Spinal cord (tissue), 10 donors: ENCODE results near the gene FAM83F. TPM values are rescaled to one million over a fixed set of nuclear protein-coding genes. Genes with fewer than 3 reads are reported as not detected.
"Not testable (repeated sequence)": the region's sequence is repeated elsewhere in the genome, so short reads cannot be mapped to it uniquely, and the experiment has no call there.

Experiments
- DNase-seq, 6 donors: peaks; one replicate each; pipeline versions ENCODE4 v3.0.0 to v3.0.0-alpha.2; 2013 to 2015; ENCODE audit warnings: low spot score in 6 of 6, low read depth in 4 of 6
- H3K27ac ChIP-seq: one replicate; pipeline ENCODE4 v1.5.1; 2013; ENCODE audit warnings: low read depth, low read length, control low read depth
- H3K27me3 ChIP-seq: one replicate; pipeline ENCODE4 v1.6.1; 2013; ENCODE audit warnings: low read length; ENCODE audit not compliant: control insufficient read depth, insufficient read depth
- H3K36me3 ChIP-seq: one replicate; pipeline ENCODE4 v1.6.1; 2013; ENCODE audit warnings: low read length; ENCODE audit not compliant: control insufficient read depth, insufficient read depth
- H3K4me1 ChIP-seq: one replicate; pipeline ENCODE4 v1.6.1; 2013; ENCODE audit warnings: low read length; ENCODE audit not compliant: control insufficient read depth, insufficient read depth
- H3K4me3 ChIP-seq: one replicate; pipeline ENCODE4 v1.5.1; 2013; ENCODE audit warnings: low read depth, low read length, control low read depth
- H3K9me3 ChIP-seq: one replicate; pipeline ENCODE4 v1.6.1; 2013; ENCODE audit warnings: low read length; ENCODE audit not compliant: control insufficient read depth, insufficient read depth
- WGBS: methylation state at CpG from one replicate; pipeline ENCODE4 v1.1.5; 2013; ENCODE audit warnings: missing lambda C conversion rate; ENCODE audit not compliant: insufficient coverage; 5-methylcytosine and 5-hydroxymethylcytosine counted together
- polyA plus RNA-seq, 2 donors: library from polyadenylated mRNA; unstranded; fragments of 120-200 nt; gene quantifications; one replicate each; pipeline ENCODE4 v1.2.1, GENCODE V29; 2013; ENCODE audit not compliant: insufficient read length in 2 of 2
- total RNA-seq, 2 donors: library from RNA; depleted of rRNA in 1 of 2; stranded (reverse); fragments of 120-200 nt in 1 of 2; fragments of >200 nt in 1 of 2; gene quantifications; one replicate each; pipeline versions ENCODE4 v1.2.3 to v1.2.4, GENCODE V29; 2013 to 2014
- donor health status: healthy.

The FAM83F gene
- total and polyA plus RNA-seq, 4 donors = 0.61 to 1.2 (median 0.72) TPM

- Histone ChIP-seq H3K4me3 (no peak overlapping the region), H3K9me3 (no peaks in the 10 kb centered on the region), H3K36me3 (peaks cover 6% of the 10 kb centered on the region), H3K4me1 (peaks cover 40% of the 10 kb centered on the region), H3K27me3 (no peaks in the 10 kb centered on the region), H3K27ac (no peak overlapping the region)
- WGBS = 71% methylated on average over 7 of the region's 11 CpGs
- DNase-seq = peak in 1 of 6 donors; percentile 45
Observed at GRCh38 chr22:40022536-40023240, 27.9 kb downstream of the FAM83F start.

GRCh38 chr22:40023341-40023841 is 28.6 kb downstream of the FAM83F start:
- WGBS = 37% methylated on average over 13 of the region's 16 CpGs
- no peaks in the 10 kb centered on the region for H3K27me3 ChIP-seq
- no peak overlapping the region for H3K27ac ChIP-seq
- no peak overlapping the region for H3K4me3 ChIP-seq
- DNase-seq = peak in 2 of 6 donors; percentile 55 to 91
- peaks cover 6% of the 10 kb centered on the region for H3K36me3 ChIP-seq
- no peaks in the 10 kb centered on the region for H3K9me3 ChIP-seq
- H3K4me1 ChIP-seq = peaks cover 45% of the 10 kb centered on the region

- peak in 3 of 6 donors; percentile 68 to 93 (median 80) for DNase-seq
- Histone ChIP-seq H3K36me3 (peaks cover 6% of the 10 kb centered on the region), H3K9me3 (no peaks in the 10 kb centered on the region), H3K4me1 (peaks cover 54% of the 10 kb centered on the region), H3K4me3 (no peak overlapping the region), H3K27ac (no peak overlapping the region), H3K27me3 (no peaks in the 10 kb centered on the region)
- 31% methylated on average over 14 of the region's 16 CpGs for WGBS
Observed at GRCh38 chr22:40024201-40025061, 29.7 kb downstream of the FAM83F start.

GRCh38 chr22:40025062-40025379 is 30.3 kb downstream of the FAM83F start:
- H3K36me3 ChIP-seq, H3K27me3 ChIP-seq, H3K4me3 ChIP-seq, H3K9me3 ChIP-seq, H3K27ac ChIP-seq, DNase-seq: not testable (repeated sequence)
- 54% methylated on average over 4 of the region's 5 CpGs for WGBS
- H3K4me1 ChIP-seq = peaks cover 54% of the 10 kb centered on the region

GRCh38 chr22:40025856-40026255 is 31.1 kb downstream of the FAM83F start:
- H3K27me3 ChIP-seq = no peaks in the 10 kb centered on the region
- H3K4me3 ChIP-seq = no peak overlapping the region
- H3K36me3 ChIP-seq = peaks cover 6% of the 10 kb centered on the region
- no peaks in the 10 kb centered on the region for H3K9me3 ChIP-seq
- WGBS = 95% methylated on average over 10 of the region's 10 CpGs
- no peak for DNase-seq
- peaks cover 54% of the 10 kb centered on the region for H3K4me1 ChIP-seq
- H3K27ac ChIP-seq = no peak overlapping the region

- 84% methylated on average over 6 of the region's 7 CpGs for WGBS
- H3K4me3 ChIP-seq = no peak overlapping the region
- H3K4me1 ChIP-seq = peaks cover 51% of the 10 kb centered on the region
- H3K27ac ChIP-seq = no peak overlapping the region
- no peak for DNase-seq
- H3K9me3 ChIP-seq = no peaks in the 10 kb centered on the region
- no peaks in the 10 kb centered on the region for H3K27me3 ChIP-seq
- peaks cover 2% of the 10 kb centered on the region for H3K36me3 ChIP-seq
Observed at GRCh38 chr22:40026641-40027040, 31.9 kb downstream of the FAM83F start.

- Histone ChIP-seq H3K4me1 (peaks cover 45% of the 10 kb centered on the region), H3K27me3 (no peaks in the 10 kb centered on the region), H3K4me3 (no peak overlapping the region), H3K27ac (no peak overlapping the region), H3K9me3 (no peaks in the 10 kb centered on the region), H3K36me3 (no peaks in the 10 kb centered on the region)
- 89% methylated on average over 17 of the region's 21 CpGs for WGBS
- DNase-seq = no peak
Observed at GRCh38 chr22:40027191-40028097, 32.7 kb downstream of the FAM83F start.

GRCh38 chr22:40028098-40028425 is 33.3 kb downstream of the FAM83F start:
- Histone ChIP-seq H3K4me1 (peaks cover 39% of the 10 kb centered on the region), H3K27me3 (no peaks in the 10 kb centered on the region), H3K27ac (no peak overlapping the region), H3K36me3 (no peaks in the 10 kb centered on the region), H3K9me3 (no peaks in the 10 kb centered on the region), H3K4me3 (no peak overlapping the region)
- 82% methylated on average over 6 of the region's 6 CpGs for WGBS
- DNase-seq = no peak

- Histone ChIP-seq H3K36me3 (no peaks in the 10 kb centered on the region), H3K4me1 (peaks cover 28% of the 10 kb centered on the region), H3K9me3 (no peaks in the 10 kb centered on the region), H3K4me3 (no peak overlapping the region), H3K27ac (no peak overlapping the region), H3K27me3 (no peaks in the 10 kb centered on the region)
- WGBS = 84% methylated on average over 17 of the region's 19 CpGs
- DNase-seq = no peak
Observed at GRCh38 chr22:40029189-40029890, 34.6 kb downstream of the FAM83F start.
